NCI-H128 (cell line): ENCODE results near the gene ANO2.
"Not testable (repeated sequence)": the region's sequence is repeated elsewhere in the genome, so short reads cannot be mapped to it uniquely, and the experiment has no call there.

Experiments used
- DNase-seq: peaks from one replicate; lab custom pipeline; 2025; ENCODE audit not compliant: unreplicated experiment; lab: John Stamatoyannopoulos, UW

ANO2 gene

DNA sequence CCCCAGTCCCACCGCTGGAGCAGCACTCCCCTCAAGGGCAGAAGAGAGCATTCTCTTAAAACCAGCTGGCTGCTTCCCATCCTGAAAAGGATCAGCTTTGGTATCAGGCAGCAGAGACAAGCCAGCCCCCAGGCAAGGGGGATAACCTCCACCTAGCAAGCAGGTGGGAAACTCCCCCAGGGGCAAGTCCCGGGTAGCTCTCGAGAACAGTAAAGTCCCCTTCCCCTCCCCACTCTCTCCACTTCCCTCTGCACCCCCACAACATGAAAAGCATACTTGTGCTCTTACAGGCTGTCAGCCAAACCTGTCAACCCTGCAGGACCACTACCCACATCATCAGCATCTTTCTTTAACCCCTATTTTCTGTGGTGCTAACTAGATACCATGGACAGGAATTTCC is 259.1 kb downstream of the ANO2 start:
- DNase-seq: no peak

DNA sequence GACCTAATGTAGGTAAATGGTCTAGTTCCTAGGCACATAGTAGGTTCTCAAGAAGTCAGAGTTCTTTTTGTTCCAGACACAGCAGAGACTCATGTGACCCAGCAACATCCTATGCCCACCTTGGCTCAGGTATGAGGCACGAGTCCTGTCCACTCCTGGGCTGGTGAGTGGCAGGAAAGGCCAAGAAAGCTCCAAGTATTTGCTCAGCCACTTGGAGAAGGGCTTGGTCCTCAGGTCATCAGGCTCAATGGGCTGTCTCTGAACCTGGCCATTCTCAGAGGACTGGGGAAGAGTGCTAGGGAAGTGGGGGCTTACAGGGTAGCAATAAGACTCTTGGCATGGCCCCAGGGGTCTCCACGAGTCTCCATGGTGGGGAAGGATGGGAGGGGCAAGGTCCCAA is 260.1 kb downstream of the ANO2 start:
- DNase-seq: no peak

DNA sequence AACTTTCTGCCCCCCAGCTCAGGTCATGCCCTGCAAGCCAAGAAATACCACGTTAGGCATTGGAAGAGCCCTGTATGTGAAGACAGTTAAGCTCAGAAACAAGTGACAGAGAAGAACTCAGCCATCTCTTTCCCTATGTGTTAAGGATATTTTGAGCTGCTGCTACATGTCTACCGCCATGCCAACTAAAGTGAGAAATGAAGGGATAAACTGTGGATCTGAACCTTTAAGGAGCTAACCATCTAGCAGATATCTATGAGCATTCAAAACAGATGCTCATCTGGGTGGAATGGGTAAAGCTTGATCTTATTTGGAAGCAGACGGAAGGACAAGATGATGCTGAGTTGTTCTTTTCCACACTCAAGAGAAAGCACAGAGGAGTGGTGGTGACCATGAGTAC is 262.5 kb downstream of the ANO2 start:
- no peak for DNase-seq

DNA sequence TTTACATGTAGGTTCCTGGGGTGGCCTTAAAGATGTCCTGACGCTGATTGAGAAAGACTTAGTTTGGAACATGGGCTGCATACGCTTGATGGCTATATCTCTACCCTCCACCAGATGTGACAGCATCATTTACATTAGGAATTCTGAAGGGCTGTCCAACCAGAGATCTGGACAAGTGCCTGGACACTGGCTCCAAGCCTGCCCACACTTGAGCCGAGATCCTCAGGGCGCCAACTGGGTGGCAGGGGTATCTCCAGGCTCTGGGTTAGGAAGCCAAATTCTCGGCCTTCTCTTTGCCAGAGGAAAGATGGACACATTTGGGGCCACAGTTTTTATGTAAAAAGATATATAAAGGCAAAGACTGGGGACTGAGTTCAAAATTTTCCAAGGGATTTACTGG is 266.9 kb downstream of the ANO2 start:
- DNase-seq: no peak

DNA sequence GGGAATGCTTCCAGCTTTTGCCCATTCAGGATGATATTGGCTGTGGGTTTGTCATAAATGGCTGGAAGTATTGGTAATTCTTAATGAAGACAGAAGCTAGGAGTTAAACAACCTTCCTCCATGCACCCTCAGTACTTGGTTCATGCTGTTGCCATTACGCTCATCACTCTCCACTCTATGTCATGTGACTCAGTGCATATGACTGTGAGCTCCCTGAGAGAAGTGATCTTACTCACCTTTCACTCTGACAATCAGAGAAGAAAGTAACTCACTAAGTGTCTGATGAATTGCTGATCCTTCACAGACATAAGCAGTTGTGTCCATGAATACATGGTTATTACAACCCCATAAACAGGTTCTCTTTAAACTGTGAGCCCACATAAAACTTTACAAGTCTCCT is 275.4 kb downstream of the ANO2 start:
- DNase-seq: not testable (repeated sequence)

DNA sequence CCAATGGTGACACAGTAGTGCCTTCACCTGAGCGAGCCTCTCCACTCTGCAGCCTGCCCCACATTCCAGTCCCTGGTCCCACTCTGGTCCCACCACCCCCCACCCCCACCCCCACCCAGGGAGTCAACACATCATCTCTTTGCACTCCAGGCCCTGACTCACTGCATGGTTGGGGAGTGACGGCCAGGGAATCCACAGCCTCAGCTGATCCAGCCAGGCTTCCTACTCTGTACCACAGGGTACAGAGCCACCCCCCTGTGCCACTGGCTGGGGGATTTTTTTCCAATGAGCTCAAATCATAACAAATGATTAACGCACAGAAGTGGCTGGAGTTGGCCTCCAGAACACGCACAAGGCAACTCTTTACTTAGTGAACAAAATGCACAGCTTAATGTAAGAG is 279.4 kb downstream of the ANO2 start:
- DNase-seq: no peak

DNA sequence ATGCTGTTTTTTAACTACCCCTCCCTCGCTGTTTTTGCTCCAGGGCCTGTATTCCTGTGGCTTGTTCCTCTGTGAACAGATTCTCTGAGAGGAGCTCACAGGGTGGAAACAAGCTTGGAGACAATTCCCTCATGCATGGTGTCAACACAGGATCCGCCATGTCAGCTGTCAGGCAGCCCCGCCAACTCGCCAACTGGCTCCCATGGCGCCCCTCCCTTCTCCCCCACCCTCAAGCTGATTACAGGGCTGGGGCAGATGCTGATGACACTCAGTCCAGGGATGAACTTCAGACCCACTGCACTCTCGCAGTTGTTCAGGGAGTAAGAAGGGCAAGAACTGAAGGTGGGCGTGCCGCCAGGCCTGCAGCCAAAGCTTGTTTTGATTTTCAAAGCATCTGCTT is 283.2 kb downstream of the ANO2 start:
- no peak for DNase-seq

DNA sequence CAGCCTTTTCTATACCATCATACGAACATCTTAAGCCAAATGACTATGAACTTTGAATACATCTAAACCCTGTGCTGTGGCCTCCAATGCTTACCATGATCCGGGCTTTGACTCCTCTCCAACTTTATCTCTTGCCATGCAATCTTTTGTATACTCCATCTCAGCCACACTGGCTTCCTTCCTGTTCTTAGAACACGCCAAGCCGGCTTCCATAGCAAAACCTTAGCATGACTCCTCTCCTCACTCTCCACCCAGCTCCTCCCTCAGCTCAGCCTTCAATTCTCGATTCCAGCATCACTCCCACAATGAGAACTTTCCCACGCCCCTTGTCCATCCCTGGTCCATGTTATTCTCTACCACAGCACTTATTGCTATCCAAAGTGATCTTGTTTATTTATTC is 284.8 kb downstream of the ANO2 start:
- no peak for DNase-seq

DNA sequence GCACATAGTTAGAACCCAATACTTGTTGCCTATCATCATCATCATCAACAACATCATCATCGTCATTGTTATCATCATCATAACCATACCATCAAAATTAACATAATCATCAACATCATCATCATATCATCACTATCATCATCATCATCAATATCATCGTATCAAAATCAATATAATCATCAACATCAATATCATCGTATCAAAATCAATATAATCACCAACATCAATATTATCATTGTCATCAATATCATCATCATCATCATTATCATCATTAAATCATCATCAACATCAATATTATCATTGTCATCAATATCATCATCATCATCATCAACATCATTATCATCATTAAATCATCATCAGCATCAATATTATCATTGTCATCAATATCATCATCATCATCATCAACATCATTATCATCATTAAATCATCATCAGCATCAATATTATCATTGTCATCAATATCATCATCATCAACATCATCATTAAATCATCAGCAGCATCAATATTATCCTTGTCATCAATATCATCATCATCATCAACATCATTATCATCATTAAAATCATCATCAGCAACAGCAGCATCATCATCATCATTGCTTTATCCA is 286.6 kb downstream of the ANO2 start:
- DNase-seq: not testable (repeated sequence)

DNA sequence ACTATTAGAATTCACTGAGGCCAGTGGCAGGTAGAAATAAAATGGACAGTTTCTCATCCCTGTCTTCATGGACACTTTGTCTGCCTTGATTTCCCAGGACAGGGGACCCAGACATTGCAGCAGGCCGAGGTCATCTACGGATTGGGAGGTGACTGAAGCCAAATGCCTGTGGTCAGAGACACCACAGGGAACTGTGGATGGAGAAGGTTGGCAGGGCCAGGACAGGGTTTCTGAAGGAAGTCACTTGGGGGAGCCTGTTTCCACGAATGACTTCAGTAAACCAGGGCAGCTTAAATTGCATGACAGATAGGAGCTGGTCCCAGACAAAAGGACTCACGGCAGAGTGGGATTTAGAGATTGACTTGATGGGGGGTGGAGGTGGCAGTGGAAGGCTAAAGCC is 288.2 kb downstream of the ANO2 start:
- DNase-seq: no peak

DNA sequence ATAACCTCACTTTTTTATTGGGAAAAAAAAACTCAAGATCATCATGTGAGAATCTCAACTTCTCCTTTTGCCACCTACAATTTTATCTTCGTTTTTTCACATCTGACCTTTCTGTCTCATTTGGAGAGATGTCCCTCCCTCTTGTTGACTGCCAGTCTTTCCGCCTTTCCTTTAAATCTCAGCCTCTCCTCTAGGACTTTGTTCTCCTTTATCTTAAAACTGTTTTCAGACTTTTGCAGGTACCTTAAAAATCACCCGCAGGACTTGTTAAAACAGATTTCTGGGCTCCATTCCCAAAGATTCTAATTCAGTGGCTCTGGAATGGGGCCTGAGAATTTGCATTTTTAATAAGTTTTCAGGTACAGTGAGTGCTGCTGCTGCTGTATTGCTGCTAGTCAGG is 289.9 kb downstream of the ANO2 start:
- DNase-seq: no peak

DNA sequence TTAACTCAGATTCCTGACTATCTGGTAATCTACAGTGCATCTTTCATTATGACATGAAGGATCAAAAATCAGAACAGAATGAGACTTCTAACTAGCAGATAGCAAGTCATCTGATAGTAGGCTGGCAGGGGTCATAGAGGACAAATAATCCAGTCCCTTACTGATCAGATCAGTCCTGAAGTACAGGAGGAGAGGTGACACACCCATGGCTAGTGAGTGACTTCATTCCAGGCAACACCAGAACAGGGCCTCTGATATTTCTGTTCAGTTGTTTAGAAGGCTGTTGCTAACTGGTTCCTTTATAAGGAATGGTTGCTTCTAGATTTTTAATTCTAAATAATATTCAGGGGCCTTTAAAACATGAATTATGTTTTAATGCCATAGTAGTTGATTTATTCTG is 291.0 kb downstream of the ANO2 start:
- no peak for DNase-seq

DNA sequence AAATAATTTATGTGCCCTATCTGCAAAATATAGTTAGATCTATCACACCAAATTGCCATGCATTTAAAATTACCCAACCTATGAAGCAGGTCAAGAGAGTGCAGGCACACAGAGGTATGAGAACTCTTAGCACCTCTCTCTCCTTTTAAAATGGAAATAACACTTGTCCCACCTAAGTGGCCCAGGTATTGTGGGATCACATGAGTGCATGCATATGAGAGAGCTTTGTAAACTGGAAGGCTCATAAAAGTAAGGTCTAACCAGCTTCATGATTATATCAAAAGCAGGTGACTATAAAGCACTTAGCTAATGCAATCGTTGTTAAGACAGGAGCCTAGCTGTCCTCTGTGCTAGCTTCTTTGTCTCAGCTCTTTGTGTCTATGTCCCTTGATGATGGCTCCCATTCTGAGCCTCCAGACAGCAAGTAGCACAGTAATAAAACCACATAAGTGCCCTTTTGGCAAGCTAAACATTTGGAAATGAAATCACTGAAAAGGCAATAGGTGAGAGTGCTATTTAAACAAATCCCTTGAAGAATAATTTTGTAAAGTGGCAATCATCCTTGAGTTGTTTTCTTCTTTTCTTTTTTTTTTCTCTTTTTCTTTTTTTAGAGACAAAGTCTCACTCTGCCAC is 294.1 kb downstream of the ANO2 start:
- DNase-seq: peak; percentile 96

DNA sequence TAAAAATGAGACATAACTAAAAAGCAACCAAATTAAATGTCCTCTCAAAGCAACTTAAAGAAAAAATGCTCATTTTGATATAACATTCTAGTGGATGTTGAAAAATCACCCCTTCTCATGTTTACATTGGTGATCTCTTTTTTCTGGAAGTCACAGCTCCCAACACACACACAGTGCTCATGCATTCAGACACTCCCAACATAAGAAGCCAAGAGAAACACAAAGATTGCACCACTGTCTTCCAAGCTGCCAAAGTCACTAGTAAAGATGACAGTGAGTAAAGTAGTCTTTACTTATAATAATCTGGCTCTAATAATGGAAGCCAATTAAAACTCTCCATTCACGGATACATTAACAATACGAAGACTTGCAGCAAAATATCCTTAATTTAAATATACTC is 294.8 kb downstream of the ANO2 start:
- no peak for DNase-seq

DNA sequence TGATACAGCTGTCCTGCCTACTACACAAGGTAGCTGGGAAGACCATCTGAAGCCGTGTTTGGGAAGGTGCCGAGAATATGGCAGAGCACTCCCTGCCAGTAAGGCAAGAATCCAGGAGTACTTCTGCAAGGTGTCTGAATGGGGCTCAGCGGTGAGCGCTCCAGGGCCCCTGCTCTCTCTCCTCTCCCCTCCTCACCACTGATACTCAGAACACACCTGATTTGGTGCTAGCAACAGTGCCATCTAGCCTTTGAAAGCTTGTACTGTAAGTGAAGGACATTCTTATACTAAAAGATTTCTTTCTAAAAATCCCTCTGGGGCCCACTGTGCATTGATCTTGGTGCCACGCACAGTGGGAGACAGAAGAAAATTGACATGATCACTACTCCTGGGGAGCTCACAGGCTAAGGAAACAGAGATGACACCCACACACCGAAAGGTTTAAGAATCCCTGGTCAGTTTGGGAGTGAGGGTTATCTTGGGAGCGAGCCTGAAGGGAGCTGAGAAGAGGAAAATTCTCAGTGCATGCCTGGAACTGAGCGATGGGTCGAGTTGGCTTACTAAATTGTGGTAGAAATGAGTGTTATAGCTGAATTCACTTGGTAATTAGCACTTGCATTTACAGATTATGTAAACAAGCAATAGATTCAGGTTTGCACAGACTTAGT is 296.2 kb downstream of the ANO2 start:
- peak; percentile 61 for DNase-seq

DNA sequence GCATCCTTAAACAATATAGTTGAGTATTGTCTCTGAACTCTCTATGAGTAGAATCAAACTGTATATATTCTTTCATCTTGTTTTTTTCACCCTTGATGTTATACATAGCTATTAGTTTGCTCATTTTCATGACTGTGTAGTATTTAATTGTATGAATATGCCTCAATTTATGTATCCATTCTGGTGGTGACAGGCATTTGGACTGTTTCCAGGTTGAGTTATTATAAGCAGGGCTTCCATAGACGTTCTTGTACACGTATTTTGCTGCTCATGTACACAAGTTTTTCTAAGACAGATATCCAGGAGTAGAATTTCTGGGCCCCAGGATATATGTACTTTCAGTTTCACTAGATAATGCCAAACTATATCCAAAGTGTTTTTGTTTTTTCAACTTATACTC is 301.8 kb downstream of the ANO2 start:
- no peak for DNase-seq

DNA sequence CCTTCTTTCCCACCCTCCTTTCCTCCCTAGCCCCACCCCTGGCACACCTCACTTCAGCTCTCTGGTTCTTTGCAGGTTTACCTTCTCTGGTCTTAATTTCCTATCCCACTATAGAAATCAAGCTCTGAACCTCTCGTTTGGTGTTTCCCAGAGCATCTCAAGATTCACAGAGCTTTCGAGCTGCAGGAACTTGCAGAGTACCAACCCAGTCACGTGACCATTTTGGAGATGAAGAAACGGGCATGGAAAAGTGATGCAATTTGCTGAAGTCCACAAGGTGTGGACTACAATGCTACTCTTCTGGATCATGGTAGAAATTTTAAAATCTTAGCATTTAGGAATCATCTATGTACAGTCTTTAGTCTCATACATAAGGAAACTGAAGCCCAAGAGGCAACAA is 307.4 kb downstream of the ANO2 start:
- DNase-seq: no peak

DNA sequence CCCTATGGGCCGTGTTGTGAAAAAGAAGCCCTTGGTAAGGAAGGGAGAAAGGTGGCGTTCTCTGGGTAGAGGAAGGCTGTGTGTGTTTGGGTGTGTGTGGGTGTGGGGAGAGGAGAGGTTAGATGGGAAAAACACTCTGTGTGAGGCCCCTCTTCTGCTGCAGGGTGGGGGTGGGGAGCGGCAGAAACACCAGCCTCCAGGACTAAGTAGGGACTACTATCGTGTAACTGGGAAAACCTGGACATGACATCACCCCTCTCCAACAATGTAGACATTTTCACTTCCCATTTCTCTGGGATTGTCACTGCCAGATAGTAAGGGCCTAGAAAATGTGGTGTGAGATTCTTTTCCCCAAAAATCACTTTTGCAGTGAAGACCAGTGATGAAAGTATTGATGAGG is 308.2 kb downstream of the ANO2 start:
- DNase-seq: no peak

DNA sequence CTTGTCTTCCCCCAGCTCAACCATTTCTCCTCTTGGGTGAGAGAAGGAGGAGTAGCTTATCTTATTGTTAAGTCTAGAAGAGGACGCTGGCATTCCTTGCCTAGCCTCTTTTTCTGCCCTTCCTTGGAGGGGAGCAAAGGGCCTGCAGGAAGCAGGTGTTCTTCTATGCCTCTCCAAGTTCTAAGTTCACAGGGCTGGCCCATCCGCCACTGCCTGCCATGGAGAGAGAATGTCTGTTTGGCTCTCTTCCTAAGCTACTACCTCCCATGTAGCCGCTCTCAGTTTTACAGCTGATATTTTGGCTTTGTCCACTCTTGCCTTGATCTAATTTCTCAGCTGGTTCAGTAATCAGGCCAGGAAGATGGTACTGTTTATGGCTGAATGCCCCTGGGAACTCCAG is 312.0 kb downstream of the ANO2 start:
- DNase-seq: no peak

DNA sequence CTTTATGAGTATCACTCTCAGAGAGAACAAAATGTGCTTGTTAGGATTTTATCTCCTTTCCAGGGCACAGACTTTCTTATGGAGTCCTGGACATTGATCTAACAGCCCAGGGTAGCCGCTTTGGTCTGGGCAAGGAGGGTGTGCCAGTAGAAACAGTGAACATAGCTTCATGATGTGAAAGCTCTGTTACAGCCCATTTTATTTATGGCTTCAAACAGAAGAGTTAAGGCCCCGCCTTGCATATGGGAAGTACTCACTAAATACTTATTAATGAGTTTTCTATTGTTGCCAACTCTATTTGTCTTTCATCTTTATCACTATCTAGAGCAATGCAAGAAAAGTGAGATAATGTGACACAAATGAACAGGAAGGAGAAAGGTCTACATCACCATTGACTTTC is 312.6 kb downstream of the ANO2 start:
- DNase-seq: no peak

DNA sequence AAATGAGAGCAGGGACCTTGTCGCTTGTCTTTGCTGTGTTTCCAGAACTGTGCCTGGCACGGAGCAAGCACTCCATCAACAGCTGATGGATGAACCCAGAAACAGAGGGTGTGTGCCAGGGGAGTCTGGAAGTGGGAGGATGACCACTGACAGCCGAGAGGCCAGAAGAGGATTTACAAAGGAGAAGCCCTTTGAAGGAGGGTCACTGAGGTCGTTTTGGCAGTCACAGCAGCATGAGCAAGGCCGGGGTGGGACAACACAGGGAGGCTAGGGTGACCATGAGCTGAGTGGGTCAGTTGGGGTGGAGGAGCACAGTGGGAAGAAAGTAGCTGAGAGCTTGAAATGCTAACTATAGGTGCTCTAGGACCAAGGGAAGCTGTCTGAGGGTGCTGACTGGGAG is 313.6 kb downstream of the ANO2 start:
- DNase-seq: no peak

DNA sequence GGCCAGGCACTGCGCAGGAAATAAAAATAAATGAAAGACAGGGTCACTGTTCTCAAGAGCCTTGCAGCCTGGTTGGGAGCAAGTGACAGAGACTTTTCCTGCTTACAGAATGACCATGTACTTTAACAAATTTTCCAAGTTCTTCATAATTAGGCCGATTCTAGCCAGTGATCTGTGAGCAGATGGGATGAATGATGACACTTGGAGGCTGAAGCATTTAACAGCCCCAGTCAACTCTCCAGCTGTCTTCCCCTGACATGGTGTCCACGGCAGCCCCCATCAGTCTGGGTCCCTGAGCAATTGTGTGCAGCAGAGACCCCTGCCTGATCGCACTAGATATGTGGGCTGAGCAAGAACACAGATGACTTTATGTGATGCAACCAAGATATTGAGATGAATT is 314.3 kb downstream of the ANO2 start:
- no peak for DNase-seq

DNA sequence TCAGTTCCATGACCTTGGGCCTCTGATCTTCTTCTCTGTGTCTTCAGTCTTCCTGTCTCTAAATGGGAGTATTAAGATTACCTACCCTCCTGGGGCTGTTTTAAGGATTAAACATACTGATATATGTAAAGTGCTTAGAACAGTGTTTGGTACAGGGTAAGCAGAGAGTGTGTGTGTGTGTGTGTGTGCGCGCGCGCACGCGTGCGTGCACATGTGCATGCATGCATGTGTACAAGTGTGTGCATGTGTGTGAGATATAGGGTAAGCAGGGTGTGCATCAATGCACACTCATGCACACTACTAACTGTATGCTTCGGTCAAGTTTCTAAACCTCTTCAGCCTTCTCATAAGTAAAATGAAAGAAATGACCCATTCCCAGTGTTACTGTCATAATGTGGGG is 316.6 kb downstream of the ANO2 start:
- no peak for DNase-seq
